ENCODE data around the gene RIGI. TPM values are rescaled to one million over a fixed set of nuclear protein-coding genes. Genes with fewer than 3 reads are reported as not detected.

RIGI gene
- total and polyA plus RNA-seq, 2 donors (not counting 1 experiment from before 2014, with no cell fraction given) = 7.6 to 24.9 TPM

DNA sequence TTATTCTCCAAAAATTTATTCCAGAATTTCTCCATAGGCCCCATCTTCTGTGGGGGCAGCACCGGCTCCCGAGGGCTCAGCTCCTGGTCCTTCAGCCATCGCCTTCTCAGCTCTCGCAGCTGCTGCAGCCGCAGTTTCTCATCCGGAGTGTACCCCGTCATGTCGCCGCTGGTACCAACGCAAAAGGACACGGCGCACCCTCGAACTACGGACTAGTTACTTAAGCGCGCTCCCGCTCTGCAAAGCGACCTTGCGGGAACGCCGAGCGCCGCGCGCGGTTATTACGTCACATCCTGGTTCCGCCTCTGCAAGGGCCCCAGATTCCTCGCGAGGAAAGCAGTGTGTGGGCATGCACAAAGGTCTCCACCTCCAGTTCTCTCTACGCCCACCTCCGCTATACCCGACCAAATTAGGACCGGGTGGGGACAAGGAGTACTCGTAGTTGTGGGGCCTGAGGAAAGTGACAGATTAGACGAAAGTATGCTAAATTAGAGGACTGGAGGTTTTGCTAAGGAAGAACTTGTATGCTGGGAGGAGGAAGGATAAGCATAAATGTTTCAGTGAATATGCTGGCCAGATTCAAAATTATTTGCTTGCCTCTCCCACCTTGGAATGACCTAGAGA, 47.0 kb upstream of the RIGI start, which contains the start of gene NDUFB6:
Gene NDUFB6, minus strand, starts transcription at position 260 of the 624 bp plus-strand sequence. Its CDS starts 99 bp downstream, at position 161.
- H3K27ac Mint-ChIP-seq = peak within 1 kb of the TSS; percentile 98
- H3K4me1 Mint-ChIP-seq = peaks cover 25% of the 10 kb centered on the region
- H3K4me3 ChIP-seq (ENCODE audit: control extremely low read depth in 1 of 5, extremely low read depth in 1 of 5, insufficient read depth in 1 of 5, low read depth in 2 of 5, low read length in 4 of 5) = peak within 1 kb of the TSS; percentile 87 to 98 (median 94)
- POLR2A ChIA-PET = interaction anchor here (0.7 to 2.5 kb wide), 4 partner anchors 21 to 714 kb away, joined by 5 to 10 read pairs (median 6); partner anchors contain the start of genes RIGI, SMIM27 and TOPORS
- H3K27me3 Mint-ChIP-seq = peaks cover 6% of the 10 kb centered on the region
- peaks cover 0 to 2% of the 10 kb centered on the region in 2 experiments for H3K36me3 ChIP-seq (replicated peaks in 1 of 2; ENCODE audit: control extremely low read depth in 1 of 2, control insufficient read depth in 1 of 2, extremely low read depth in 1 of 2, insufficient read depth in 2 of 2, low read length in 1 of 2)
- H3K79me2 ChIP-seq (ENCODE audit: control insufficient read depth, insufficient read depth, low read length) = peaks cover 41% of the 10 kb centered on the region
- CTCF ChIA-PET = interaction anchor here (0.7 to 4.0 kb wide), 12 partner anchors 9 to 428 kb away, joined by 3 to 128 read pairs (median 6); partner anchors contain the start of genes ACO1, APTX, RIGI and SMIM27
- under 1% methylated on average over 32 of the region's 36 CpGs for WGBS (ENCODE audit: insufficient coverage)
- DNase-seq (peak; percentile 96), ATAC-seq (ENCODE audit: low read depth) (peak; percentile 82)
- no peaks in the 10 kb centered on the region for H3K9me3 Mint-ChIP-seq (ENCODE audit: insufficient read depth)
- peak within 1 kb of the TSS; percentile 100 for H3K4me3 Mint-ChIP-seq
- no peaks in the 10 kb centered on the region for H3K9me3 ChIP-seq (ENCODE audit: control extremely low read depth in 1 of 3, control insufficient read depth in 2 of 3, insufficient read depth in 1 of 3, low read length in 2 of 3)
- peaks cover 15 to 17% of the 10 kb centered on the region in 2 donors for H3K4me1 ChIP-seq (ENCODE audit: control insufficient read depth in 2 of 2, insufficient read depth in 2 of 2, low read length in 2 of 2)
- no peaks in the 10 kb centered on the region for H4K20me1 ChIP-seq (ENCODE audit: control insufficient read depth, insufficient read depth, low read length, poor library complexity, severe bottlenecking)
- intact Hi-C loops (cut with micrococcal nuclease) = loop anchor here (1.0 to 5.0 kb wide), 6 partner anchors 21 to 452 kb away; partner anchors contain the start of genes ACO1, APTX, DNAJA1 and RIGI
- H3K27ac ChIP-seq (ENCODE audit: low read length in 2 of 2) = peak within 1 kb of the TSS; percentile 82 to 83
- TF ChIP-seq, protein P1, sequence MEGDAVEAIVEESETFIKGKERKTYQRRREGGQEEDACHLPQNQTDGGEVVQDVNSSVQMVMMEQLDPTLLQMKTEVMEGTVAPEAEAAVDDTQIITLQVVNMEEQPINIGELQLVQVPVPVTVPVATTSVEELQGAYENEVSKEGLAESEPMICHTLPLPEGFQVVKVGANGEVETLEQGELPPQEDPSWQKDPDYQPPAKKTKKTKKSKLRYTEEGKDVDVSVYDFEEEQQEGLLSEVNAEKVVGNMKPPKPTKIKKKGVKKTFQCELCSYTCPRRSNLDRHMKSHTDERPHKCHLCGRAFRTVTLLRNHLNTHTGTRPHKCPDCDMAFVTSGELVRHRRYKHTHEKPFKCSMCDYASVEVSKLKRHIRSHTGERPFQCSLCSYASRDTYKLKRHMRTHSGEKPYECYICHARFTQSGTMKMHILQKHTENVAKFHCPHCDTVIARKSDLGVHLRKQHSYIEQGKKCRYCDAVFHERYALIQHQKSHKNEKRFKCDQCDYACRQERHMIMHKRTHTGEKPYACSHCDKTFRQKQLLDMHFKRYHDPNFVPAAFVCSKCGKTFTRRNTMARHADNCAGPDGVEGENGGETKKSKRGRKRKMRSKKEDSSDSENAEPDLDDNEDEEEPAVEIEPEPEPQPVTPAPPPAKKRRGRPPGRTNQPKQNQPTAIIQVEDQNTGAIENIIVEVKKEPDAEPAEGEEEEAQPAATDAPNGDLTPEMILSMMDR (IDR thresholded peaks at IDR 0.05) = no peak
- TF ChIP-seq EZH2 (IDR thresholded peaks at IDR 0.05; ENCODE audit: borderline replicate concordance, insufficient read depth, low read depth, low read length, poor library complexity, severe bottlenecking) = no peak
- H3K27me3 ChIP-seq (replicated peaks in 1 of 4; ENCODE audit: control extremely low read depth in 1 of 4, control insufficient read depth in 3 of 4, insufficient read depth in 4 of 4, low read length in 3 of 4) = no peaks in the 10 kb centered on the region
- H3K9ac ChIP-seq (ENCODE audit: low read length) = peak within 1 kb of the TSS; percentile 87
- H2AFZ ChIP-seq (ENCODE audit: insufficient read depth, low read depth, low read length, poor library complexity, severe bottlenecking) = peak within 1 kb of the TSS; percentile 85
- peak within 1 kb of the TSS; percentile 88 for H3K4me2 ChIP-seq (replicated peaks; ENCODE audit: low read depth, low read length, poor library complexity, severe bottlenecking)
